Measurements from ENCODE around the gene BTAF1.
A peak's percentile ranks its signal among the peaks of the same experiment; 100 is the strongest.

Gene BTAF1

GRCh38 chr10:91932737-91933136 is 9.2 kb downstream of the BTAF1 start:
- peaks cover 54% of the 10 kb centered on the region for H3K36me3 ChIP-seq (ENCODE audit: low read depth)
- no peaks in the 10 kb centered on the region for H3K27me3 ChIP-seq (ENCODE audit: insufficient read depth, poor library complexity, severe bottlenecking)
- H3K27ac ChIP-seq (ENCODE audit: poor library complexity, severe bottlenecking), result no peak overlapping the region
- peaks cover 17% of the 10 kb centered on the region for H3K4me1 ChIP-seq (ENCODE audit: insufficient read depth, poor library complexity, severe bottlenecking)
- no peaks in the 10 kb centered on the region for H3K9me3 ChIP-seq (ENCODE audit: severe bottlenecking)
- no peak overlapping the region for H3K4me3 ChIP-seq (ENCODE audit: severe bottlenecking)
- no peak for DNase-seq (ENCODE audit: low spot score)
- no peak for TF ChIP-seq CTCF (IDR thresholded peaks at IDR 0.05; ENCODE audit: poor library complexity, severe bottlenecking)
- ATAC-seq (ENCODE audit: low read depth), result no peak

DNA sequence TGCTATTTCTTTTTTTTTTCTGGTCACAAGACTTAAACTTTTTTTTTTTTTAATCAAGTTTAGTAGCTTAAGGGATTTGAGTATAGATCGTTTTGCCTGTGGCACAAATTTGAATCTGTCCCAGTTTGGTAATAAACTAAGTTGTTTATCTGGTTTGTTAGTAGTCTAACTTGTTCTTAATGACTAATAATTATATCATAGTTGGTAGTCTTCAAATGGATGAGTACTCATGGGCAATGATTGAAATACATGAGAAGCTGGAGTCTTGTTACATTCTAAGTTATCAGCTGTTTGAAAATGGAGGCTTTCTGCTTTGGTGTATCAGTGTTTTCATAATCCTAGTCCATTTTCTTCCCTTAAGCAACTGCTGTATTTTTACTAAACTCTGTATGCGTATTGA is 12.3 kb downstream of the BTAF1 start:
- ATAC-seq (ENCODE audit: low read depth) (peak; percentile 66), DNase-seq (ENCODE audit: low spot score) (no peak)
- Histone ChIP-seq H3K36me3 (ENCODE audit: low read depth) (peaks cover 42% of the 10 kb centered on the region), H3K4me1 (ENCODE audit: insufficient read depth, poor library complexity, severe bottlenecking) (peaks cover 15% of the 10 kb centered on the region), H3K4me3 (ENCODE audit: severe bottlenecking) (no peak overlapping the region), H3K27ac (ENCODE audit: poor library complexity, severe bottlenecking) (peak overlapping the region; percentile 8), H3K9me3 (ENCODE audit: severe bottlenecking) (no peaks in the 10 kb centered on the region), H3K27me3 (ENCODE audit: insufficient read depth, poor library complexity, severe bottlenecking) (no peaks in the 10 kb centered on the region)
- TF ChIP-seq CTCF (IDR thresholded peaks at IDR 0.05; ENCODE audit: poor library complexity, severe bottlenecking), result no peak

GRCh38 chr10:91939653-91940052 is 16.1 kb downstream of the BTAF1 start:
- Histone ChIP-seq H3K27me3 (ENCODE audit: insufficient read depth, poor library complexity, severe bottlenecking) (no peaks in the 10 kb centered on the region), H3K4me3 (ENCODE audit: severe bottlenecking) (no peak overlapping the region), H3K9me3 (ENCODE audit: severe bottlenecking) (no peaks in the 10 kb centered on the region), H3K36me3 (ENCODE audit: low read depth) (peaks cover 59% of the 10 kb centered on the region), H3K4me1 (ENCODE audit: insufficient read depth, poor library complexity, severe bottlenecking) (peaks cover 12% of the 10 kb centered on the region), H3K27ac (ENCODE audit: poor library complexity, severe bottlenecking) (no peak overlapping the region)
- ATAC-seq (ENCODE audit: low read depth) (no peak), DNase-seq (ENCODE audit: low spot score) (no peak)
- no peak for TF ChIP-seq CTCF (IDR thresholded peaks at IDR 0.05; ENCODE audit: poor library complexity, severe bottlenecking)

DNA sequence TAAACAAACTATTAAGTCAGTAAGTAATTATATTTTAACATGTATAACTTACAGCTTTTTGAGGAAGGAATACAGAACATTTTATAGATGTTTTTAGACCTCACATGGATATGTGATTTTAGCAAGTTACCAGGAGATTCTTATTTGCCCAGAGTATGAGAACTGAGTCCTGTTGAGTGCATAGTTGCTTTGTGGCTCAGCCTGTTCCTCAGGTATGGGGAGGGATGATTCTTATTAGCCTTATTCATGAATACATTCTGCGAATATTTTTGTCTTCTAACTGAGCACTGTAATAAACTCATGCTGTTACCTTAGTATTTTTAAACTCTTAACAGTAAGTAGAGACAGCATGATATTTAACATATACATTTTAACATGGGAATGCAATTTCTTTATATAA is 17.9 kb downstream of the BTAF1 start:
- ATAC-seq (ENCODE audit: low read depth) (no peak), DNase-seq (ENCODE audit: low spot score) (no peak)
- no peaks in the 10 kb centered on the region for H3K9me3 ChIP-seq (ENCODE audit: severe bottlenecking)
- no peak for TF ChIP-seq CTCF (IDR thresholded peaks at IDR 0.05; ENCODE audit: poor library complexity, severe bottlenecking)
- peaks cover under 1% of the 10 kb centered on the region for H3K4me1 ChIP-seq (ENCODE audit: insufficient read depth, poor library complexity, severe bottlenecking)
- H3K27ac ChIP-seq (ENCODE audit: poor library complexity, severe bottlenecking), result no peak overlapping the region
- no peaks in the 10 kb centered on the region for H3K27me3 ChIP-seq (ENCODE audit: insufficient read depth, poor library complexity, severe bottlenecking)
- H3K36me3 ChIP-seq (ENCODE audit: low read depth), result peaks cover 65% of the 10 kb centered on the region
- H3K4me3 ChIP-seq (ENCODE audit: severe bottlenecking), result no peak overlapping the region

DNA sequence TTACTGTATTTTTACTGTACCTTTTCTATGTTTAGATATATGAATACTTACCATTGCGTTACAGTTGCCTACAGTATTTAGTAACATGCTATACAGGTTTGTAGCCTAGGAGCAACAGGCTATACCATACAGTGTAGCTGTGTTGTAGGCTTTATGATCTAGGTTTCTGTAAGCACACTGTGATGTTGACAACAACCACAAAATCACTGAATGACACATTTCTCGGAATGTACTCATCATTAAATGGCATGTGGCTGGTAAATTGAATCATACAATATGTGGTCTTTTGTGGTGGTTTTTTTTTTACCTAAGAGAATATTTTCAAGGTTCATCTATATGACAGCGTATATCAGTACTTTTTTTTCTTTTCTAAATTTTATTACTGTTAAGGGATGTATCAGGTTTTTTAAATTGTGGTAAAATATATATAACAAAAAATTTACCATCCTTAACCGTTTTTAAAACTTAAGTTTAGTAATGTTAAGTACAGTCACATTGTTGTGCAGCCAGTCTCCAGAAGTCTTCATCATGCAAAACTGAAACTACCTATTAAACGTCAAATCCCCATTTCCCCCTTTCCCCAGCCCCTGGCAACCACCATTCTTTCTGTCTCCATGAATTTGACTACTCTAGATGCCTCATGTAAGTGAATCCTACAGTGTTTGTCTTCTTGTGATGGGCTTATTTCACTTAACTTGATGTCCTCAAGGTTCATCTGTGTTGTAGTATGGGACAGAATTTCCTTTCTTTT is 21.5 kb downstream of the BTAF1 start:
- ATAC-seq (ENCODE audit: low read depth) (no peak), DNase-seq (ENCODE audit: low spot score) (no peak)
- Histone ChIP-seq H3K27ac (ENCODE audit: poor library complexity, severe bottlenecking) (no peak overlapping the region), H3K36me3 (ENCODE audit: low read depth) (peaks cover 55% of the 10 kb centered on the region), H3K4me1 (ENCODE audit: insufficient read depth, poor library complexity, severe bottlenecking) (no peaks in the 10 kb centered on the region), H3K4me3 (ENCODE audit: severe bottlenecking) (no peak overlapping the region), H3K27me3 (ENCODE audit: insufficient read depth, poor library complexity, severe bottlenecking) (no peaks in the 10 kb centered on the region), H3K9me3 (ENCODE audit: severe bottlenecking) (no peaks in the 10 kb centered on the region)
- no peak for TF ChIP-seq CTCF (IDR thresholded peaks at IDR 0.05; ENCODE audit: poor library complexity, severe bottlenecking)
